GM10847 (cell line): Measurements from ENCODE around the gene CARMIL1.

ENCODE experiments used
- POLR2A ChIP-seq: IDR thresholded peaks from 2 replicates; pipeline ENCODE4 v1.6.1; 2011; ENCODE audit not compliant: insufficient read length; ENCODE audit errors: extremely low read depth

The CARMIL1 gene

GRCh38 chr6:25534942-25535631, 255.9 kb downstream of the CARMIL1 start:
- TF ChIP-seq POLR2A: no peak

- no peak for TF ChIP-seq POLR2A
Observed at GRCh38 chr6:25535632-25536225, 256.6 kb downstream of the CARMIL1 start.

GRCh38 chr6:25536781-25537180, 257.6 kb downstream of the CARMIL1 start:
- TF ChIP-seq POLR2A: no peak

GRCh38 chr6:25537349-25538018, 258.3 kb downstream of the CARMIL1 start:
- TF ChIP-seq POLR2A: no peak

GRCh38 chr6:25541228-25541627, 262.1 kb downstream of the CARMIL1 start:
- no peak for TF ChIP-seq POLR2A

GRCh38 chr6:25542984-25543910, 264.1 kb downstream of the CARMIL1 start:
- TF ChIP-seq POLR2A: no peak

GRCh38 chr6:25544833-25545232, 265.7 kb downstream of the CARMIL1 start:
- TF ChIP-seq POLR2A: no peak

- TF ChIP-seq POLR2A: no peak
Observed at GRCh38 chr6:25547797-25548196, 268.6 kb downstream of the CARMIL1 start.

- TF ChIP-seq POLR2A: no peak
Observed at GRCh38 chr6:25548451-25548850, 269.3 kb downstream of the CARMIL1 start.

- TF ChIP-seq POLR2A: no peak
Observed at GRCh38 chr6:25550631-25551030, 271.5 kb downstream of the CARMIL1 start.

- TF ChIP-seq POLR2A: no peak
Observed at GRCh38 chr6:25553502-25553901, 274.3 kb downstream of the CARMIL1 start.

GRCh38 chr6:25555188-25555587, 276.0 kb downstream of the CARMIL1 start:
- TF ChIP-seq POLR2A: no peak

GRCh38 chr6:25556516-25556915, 277.3 kb downstream of the CARMIL1 start:
- TF ChIP-seq POLR2A: no peak

GRCh38 chr6:25558155-25558817, 279.1 kb downstream of the CARMIL1 start:
- no peak for TF ChIP-seq POLR2A

GRCh38 chr6:25560865-25561264, 281.7 kb downstream of the CARMIL1 start:
- no peak for TF ChIP-seq POLR2A
